GM12874 (cell line): ENCODE results near the gene MPO.

ENCODE experiments used
- CTCF ChIP-seq: IDR thresholded peaks from 2 replicates; pipeline ENCODE4 v1.5.1; 2011; ENCODE audit warnings: low read depth, mild to moderate bottlenecking, control low read depth, low read length, moderate library complexity; ENCODE audit not compliant: insufficient read depth

Gene MPO

GRCh38 chr17:58326609-58327362, 46.1 kb upstream of the MPO start:
- TF ChIP-seq CTCF, result no peak

- TF ChIP-seq CTCF, result no peak
These were observed 45.3 kb upstream of the MPO start for GRCh38 chr17:58325976-58326468.

- TF ChIP-seq CTCF, result no peak
These were observed 44.6 kb upstream of the MPO start for GRCh38 chr17:58325289-58325726.

GRCh38 chr17:58324409-58325288, 43.9 kb upstream of the MPO start:
- no peak for TF ChIP-seq CTCF

GRCh38 chr17:58324056-58324408, 43.3 kb upstream of the MPO start:
- no peak for TF ChIP-seq CTCF

- no peak for TF ChIP-seq CTCF
These were observed 42.8 kb upstream of the MPO start for GRCh38 chr17:58323366-58324055.
